Activated T-cell treated with anti-CD3 and anti-CD28 coated beads for 1 hour (primary cell): ENCODE measurements around the gene CMC2.

Experiments used
- DNase-seq: peaks from one replicate; pipeline ENCODE4 v3.0.0-alpha.2; 2020; ENCODE audit warnings: low read depth

Gene CMC2

DNA sequence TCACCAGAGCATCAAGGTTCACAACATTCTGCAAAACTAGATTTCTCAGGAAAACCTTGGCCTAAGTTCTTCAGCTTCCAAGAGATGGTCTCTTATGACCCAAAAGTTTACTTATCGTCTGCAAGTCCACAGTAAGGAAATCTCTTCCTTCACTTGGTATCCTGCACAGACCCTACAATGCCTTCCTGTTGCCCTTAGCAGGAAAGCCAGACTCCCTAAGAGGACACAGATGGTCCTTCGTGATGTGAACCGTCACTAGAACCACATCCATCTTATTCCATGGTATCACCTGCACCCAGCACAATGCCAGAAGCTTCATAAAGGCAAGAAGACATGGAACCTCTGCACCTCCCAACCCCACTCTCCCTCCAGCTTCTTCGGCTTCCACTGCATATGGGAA is 34.1 kb downstream of the CMC2 start:
- no peak for DNase-seq

DNA sequence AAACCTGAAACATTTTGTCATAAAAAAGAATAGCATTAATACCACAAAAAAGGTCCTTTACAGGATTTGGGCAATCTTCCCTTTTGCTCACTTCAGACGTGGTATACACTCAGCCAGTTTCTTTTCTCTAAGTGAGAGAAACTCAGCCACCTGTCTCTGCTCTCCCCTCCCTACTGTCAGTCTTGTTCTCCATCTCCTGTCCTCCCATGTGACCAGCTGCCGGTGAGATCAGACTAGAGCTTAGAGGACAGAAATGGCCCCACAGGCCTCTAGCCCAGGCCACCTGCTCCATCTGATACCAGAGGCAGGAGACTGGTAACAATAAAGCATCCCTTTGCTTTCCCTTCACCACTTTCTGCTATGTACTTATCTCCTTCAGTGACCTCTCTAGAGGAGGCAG is 34.9 kb downstream of the CMC2 start:
- DNase-seq: no peak

DNA sequence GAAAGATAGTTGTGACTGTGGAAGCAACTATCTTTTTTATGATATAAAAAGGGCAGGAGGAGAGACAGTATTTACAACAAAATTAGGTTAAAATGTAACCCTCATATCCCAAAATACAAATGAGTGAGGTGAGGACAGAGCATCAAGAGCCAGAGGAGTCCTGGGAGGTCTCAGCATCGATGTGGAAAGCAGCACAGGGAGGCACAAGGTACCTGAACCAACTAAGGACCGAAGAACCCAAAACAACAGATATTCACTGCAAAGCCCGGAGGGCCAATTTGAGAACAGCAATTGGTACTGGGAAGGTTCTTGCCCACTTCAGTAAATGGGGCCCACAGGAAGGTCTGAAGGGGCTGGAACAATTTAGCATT is 37.6 kb downstream of the CMC2 start:
- no peak for DNase-seq

DNA sequence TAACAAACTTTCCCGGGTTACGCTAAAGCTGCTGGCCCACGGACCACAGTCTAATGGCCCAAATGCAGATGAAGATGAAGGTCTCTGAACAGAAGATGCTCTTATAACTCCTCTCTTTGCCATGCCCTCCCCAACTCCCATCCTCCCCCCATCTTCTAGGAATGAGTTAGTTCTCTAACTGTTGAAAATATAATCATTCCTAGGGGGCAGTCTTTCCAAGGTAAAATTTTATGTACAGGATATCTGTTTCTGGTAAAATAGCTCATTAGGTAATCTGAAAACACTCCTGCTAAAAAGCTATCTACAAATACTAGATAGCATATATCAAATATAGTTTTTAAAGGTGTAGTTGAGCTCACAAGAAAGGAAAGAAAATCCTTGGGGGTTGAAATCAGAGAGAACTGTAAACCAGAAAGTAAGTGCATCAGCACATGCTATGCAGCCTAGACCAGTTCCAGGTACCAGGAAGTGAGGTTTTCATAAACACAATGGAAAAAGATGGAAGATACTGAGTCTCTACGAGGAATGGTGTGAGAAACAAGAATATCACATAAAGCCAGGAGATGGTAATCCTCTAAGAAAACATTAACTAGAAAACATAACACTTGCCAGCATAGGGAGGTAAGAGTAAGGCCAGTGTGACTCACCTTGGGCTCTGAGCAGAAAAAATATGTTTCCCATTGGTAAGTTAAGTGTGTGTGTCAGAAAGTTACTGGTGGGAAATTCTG is 38.1 kb downstream of the CMC2 start:
- DNase-seq: no peak

DNA sequence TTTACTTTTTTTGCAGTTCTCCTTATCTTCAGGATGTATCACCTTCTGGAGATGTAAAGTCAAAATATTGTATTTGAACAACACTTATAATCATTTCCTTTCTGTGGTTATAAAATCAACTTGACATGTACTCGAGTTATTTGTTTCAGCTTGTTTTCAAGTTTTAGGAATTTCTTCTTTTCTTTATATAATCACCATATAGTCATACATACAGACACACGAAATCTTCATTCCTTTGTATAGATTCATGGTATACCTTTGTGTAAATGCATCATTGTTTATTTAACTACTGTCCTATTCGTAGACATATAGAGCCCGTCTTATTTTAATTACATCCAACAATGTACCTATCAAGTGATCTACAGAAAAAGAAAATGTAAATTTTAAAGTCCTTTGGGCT is 40.1 kb downstream of the CMC2 start:
- DNase-seq: no peak

DNA sequence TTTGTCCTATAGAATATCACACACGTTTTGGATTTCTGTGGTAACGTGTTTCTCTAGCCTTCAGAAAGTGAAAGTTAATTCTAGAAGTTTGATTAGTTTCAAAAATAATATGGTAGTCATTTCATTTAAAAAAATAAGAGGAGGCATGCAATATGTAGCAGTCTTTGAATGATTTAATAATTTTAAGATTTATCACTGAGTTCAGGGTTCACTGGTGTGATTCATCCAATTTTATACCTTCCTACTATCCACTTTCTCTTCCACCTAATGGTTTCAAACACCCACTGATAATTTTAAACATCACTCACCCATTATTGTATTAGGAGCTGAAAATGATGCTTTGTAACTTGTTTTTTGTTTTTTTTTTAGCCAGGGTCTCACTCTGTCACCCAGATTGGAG is 42.3 kb downstream of the CMC2 start:
- DNase-seq: no peak

DNA sequence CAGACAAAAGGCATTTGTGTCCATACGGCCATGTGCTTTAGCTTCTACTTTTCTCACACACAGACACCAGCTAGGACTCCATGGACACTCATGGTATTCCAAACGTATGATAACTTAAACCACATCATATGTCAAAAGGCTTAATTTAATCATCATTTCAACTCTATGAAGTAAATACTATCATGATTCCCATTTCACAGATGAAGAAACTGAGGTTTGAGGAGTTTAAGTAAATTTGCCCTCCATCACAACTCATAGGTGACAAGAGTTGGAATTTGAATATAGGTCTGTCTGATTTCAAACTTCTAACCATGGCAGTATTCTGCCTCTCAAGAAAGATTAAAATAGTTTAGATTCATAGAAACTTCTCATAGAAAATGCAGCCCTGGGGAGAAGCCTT is 43.8 kb downstream of the CMC2 start:
- no peak for DNase-seq

DNA sequence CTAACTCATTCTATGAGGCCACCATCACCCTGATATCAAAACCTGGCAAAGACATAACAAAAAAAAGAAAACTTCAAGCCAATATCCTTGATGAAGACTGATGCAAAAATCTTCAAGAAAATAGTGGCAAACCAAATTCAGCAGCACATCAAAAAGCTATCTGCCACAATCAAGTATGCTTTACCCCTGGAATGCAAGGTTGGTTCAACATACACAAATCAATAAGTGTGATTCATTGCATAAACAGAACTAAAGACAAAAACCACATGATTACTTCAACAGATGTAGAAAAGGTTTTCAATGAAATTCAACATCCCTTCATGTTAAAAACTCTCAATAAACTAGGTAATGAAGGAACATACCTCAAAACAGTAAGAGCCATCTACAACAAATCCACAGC is 48.4 kb downstream of the CMC2 start:
- no peak for DNase-seq

DNA sequence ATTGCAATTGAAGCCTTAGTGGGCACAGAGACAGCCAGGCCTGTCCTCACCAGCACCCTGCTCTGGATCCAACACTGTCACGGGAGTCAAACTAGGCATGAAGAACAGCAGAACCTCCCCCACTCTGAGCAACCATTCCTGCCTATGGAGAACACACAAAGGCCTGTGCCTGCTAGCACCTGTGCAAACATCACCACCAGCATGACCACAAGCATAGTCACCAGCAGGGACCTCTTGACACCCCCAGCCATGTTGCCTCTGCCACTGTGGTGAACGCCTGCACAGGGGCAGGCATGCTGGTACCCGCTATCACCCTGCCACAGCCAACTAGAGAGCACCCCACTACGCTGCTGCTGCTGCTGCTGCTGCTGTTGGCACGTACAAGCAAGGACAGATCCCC is 51.7 kb downstream of the CMC2 start:
- DNase-seq: no peak

DNA sequence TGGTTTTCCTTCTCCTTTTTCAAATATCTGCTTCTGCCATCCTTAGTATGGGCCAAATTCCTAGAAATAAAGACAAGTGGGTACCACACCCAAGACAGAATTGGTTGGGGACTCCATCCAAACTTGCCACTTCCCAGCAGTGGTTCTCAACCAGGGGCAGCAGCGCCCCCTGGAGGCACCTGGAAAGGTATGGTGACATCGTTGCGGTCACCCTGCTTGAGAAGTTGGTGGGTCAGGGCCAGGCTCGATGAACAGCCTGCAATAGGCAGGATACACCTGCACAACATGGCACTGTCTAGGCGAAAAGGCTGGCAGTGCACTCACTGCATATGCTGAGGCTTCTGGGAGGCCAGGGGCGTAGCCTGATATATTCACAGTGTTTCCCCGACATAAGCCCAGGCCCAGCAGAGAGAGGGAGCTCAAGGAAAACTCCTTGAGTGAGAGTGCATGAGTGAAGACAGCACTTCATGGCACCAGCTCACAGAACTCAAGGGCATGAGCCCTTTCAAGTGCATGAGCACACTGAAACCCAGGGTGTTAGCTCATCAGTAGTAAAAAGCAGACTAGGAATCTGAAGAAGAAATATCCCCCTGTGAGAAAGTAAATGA is 57.7 kb downstream of the CMC2 start:
- DNase-seq: no peak

DNA sequence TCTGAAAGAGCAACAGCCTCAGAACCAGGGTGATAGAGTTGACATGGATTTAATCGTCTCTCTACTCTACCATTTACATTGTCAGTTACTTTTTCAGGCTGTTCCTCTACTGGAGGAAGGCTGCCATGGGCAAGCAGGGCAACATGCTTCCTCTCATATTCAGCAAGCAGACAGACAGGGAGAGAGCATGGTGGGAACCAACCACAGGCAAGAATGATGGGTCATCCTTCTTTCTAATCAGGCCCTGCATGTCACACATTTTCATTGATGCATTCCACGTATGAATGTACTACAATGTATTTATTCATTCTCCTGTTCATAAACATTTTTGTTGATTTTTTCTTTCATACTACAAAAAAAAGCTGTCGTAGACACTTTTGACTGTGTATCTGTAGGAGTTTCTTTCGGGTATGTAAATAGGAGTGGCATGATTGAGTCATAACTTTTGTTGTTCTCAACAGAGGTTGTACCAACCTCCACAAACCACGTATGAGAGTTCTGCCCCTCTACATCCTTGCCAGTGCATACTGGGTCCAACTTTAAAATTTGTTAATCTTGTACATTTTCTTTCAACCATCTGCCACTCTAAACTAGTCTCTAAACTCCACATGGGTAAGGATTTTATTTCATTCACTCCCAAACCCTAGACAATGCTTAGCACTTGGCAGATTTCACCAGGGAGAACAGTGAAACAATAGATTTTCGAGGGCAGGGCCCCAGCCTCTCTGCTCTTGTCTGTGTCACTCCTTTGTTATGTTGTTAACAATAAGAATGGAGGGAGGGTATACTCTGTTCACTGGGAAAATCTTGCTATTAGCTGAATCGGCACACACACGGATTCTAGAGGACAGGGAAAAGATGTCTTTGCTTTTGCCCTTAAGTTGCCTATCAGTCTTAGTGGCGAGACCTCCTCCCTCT is 58.7 kb downstream of the CMC2 start:
- no peak for DNase-seq

DNA sequence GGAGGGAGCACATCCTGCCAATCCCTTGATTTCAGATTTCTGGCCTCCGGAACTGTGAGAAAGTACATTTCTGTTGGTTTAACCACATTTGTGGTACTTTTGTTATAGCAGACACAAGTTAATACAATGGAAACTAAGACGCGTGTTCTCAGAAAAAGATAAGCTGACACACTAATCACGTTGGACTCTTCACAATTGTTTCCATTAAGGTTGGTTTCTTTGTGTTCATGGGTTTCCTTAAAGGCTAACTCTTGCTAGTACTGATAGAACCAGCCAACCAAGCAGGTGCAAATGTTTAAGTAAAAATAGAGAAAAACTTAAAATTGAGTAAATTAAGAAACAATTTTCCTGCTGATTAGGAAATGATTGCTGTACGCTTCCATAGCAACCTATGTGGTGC is 59.4 kb downstream of the CMC2 start:
- no peak for DNase-seq

DNA sequence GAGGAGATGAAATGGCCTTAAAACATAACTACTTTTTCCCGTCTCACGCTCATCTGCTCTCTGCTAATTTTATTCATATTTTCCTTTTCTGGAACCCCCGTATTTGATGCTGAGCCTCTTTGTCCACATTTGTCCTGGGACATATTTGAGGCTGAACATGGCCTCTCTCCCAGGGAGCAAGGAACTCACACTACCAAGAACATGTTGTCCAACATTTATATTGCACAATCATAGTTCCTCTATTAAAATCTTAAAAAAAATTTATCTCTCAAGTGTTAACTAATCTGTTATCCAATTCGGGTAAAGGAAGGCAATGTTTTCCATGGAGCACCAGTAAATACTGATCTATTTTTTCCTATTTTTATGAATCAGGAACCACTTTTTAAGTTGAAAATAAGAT is 60.2 kb downstream of the CMC2 start:
- DNase-seq: no peak

DNA sequence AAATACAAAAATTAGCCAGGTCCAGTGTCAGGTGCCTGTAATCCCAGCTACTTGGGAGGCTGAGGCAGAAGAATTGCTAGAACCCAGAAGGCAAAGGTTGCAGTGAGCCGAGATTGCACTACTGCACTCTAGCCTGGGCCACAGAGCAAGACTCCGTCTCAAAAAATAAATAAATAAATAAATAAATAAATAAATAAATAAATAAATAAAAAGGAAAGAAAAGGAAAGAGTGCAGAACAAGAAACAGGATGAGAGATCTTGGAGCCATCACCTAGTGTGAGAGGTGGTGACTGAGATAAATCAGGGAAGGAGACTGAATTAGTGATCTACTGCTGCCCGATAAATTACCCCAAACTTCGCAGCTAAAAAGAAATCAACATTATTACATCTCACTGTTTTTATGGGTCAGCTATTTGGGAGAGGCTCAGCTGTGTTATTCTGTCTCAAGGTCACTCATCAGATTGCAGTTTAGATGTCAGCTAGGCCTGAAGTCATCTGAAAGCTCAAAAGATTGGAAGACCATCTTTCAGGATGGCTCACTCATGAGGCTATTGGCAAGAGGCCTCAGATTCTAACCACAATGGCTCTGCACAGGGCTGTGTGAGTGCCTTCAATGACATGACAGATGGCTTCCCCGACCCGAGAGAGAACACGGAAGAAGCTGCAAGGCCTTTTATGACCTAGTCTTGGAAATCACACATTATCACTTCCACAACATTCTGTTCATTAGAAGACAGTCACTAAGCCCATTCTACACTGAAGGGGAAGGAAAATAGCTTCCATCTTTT is 66.4 kb downstream of the CMC2 start:
- no peak for DNase-seq

DNA sequence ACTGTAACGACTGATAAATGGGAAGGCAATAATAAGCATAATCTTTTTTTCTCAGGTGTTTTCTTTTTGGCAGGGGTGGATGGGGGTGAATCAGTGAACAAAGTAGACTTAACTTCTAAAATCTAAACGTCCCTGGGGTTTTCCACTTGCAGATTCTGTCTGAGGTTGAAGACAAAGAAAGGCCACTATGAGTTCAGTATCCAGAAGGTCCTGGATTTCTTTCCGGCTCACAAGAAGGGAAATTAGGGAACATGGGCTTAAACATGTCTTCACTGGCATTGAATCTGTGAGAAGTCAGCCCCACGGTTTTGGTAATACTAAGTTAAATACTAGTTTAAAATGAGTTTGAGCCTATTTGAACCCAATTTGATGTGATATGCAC is 67.8 kb downstream of the CMC2 start:
- DNase-seq: no peak

DNA sequence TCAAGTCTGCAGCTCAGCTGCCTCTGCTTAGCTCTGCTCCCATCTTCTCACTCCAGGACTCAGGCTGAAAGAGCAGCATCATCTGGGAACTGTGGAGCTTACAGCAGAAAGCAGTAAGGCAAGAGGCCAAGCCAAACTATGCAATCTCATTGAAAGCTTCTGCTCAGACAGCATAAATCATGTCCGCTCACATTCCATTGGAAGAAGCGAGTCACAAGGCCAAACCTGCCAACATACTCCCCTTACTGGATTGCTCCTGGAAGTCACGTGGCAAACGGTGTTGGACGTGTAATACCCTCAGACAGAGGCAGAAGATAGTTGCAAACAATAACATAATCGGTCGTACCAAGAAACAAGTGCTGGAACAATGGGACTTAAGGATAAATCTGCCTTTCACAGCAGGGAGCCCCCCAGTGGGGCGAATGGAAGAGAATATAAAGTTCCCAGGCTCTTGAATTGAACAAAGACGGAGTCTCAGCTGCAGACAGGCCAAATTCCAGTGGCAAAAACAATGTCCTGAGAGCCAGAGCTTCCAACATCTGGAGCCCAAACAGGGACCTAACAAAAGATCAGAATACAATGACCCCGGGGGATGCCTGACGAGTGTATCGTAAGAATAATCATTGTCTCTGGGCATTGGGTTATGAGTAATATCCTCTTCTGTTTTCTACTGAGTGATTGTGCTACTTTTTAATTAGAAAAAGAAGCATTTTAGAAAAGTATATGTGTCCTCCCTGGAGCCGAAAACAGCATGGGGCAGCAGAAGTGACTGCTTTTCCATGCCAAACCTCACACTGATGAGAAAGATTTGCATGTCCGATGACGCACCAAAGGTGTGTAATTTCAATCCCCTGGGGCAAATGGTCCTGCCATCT is 68.4 kb downstream of the CMC2 start:
- DNase-seq: no peak

DNA sequence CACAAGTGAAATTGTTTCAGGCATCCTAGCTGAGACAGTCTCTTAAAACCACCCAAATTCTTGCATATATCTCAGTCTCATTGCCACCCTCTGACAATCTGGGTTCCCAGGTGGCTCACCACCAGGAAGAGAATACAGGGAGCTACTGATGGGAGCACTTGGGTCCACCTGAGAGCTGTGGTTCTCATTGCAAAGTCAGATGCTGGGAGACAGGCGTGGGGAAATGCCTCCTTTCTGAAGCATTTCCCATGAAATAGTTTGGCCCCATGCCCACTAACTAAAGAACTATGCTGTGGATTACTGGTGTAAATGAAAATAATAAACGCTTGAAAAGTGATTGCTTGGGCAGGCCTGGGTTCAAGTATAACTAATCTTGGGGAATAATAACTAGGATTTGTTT is 70.3 kb downstream of the CMC2 start:
- no peak for DNase-seq

DNA sequence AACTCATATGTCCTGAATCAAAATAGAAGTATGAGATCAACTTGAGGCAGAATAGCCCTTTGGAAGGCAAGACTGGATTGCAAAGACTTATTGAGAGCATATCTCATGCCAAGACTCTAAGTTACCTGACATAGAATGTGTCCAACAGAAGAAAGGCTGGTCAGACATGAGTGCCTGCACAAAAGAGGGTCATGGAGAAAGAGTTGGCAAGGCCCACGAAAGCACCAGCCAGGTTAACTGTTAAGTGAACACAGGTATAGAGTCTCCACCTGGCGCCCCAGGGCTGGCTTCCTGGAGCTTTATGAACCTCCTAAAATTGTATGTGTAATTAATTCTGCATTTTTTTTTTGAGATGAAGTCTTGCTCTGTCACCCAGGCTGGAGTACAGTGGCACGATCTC is 71.0 kb downstream of the CMC2 start:
- no peak for DNase-seq

DNA sequence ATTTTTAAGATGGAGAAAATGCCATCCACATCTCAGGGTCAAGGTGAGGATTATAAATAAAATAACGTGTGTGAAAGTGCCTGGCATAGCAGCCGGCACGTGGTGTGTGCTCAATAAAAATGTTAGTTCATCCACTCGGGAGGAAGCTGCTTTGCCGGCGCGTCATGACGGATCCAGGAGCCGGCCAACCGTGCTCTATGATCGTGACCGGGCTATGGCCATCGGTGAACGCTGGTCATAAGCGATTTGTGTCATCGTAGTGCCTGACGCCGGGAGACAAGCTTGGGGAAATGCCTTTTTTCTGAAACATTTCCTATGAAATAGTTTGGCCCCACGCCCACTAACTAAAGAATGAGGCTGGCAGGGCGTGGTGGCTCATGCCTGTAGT is 74.0 kb downstream of the CMC2 start:
- no peak for DNase-seq

DNA sequence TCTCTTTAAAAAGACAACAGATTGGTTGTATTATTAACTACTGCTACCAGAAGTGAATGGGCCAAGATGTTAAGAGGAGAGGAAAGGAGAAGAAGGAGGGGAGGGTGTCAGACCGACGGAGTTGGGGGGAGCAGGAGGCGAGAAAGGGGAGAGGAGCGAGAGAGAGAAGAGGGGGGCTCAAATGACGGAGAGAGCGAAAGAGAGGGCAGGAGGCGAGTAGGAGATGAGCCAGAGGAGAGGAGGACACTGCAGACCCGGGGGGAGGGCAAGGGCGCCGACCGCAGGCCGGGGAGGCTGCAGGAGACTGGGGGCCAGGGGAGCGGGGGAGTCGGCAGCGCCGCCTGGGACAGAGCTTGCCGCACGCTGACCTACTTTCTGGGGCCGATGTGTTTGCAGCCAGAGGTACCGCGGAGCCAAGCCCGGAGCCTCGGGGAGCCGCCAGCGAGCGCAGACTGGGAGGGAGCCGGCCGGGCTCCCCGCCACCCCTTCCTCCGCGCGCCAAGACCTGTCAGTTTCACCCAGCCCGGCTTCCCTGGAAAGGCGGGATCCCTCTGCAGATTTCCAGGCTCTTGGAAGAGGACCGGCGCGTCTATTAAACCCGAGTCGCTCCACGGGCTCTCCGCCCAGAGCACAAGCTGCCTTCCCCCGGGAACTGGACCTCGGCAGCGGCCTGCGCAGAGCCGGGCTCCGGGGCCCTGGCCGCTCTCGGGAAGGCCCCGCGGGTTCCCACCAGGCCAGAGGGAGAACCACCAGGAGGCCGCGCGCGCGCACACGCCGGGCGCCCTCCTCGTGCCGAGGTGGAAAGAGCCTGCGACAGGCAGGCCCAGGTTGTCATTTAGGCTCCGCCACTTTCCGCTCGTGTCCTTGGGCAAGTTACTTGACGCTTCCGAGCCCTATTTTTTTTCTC is 74.6 kb downstream of the CMC2 start:
- no peak for DNase-seq
